ENCODE results near the gene INHBB. TPM values are rescaled to one million over a fixed set of nuclear protein-coding genes. Genes with fewer than 3 reads are reported as not detected.

INHBB gene
- total and polyA plus RNA-seq, 2 of the 4 experiments (the other 2 are of a cell fraction): 0.18 to 0.92 TPM

GRCh38 chr2:120317180-120317533 lies 28.8 kb upstream of the INHBB start:
- in situ Hi-C loops (cut with MboI; ENCODE audit: low sequenced_read_pairs): no loop called here
- ATAC-seq (ENCODE audit: low read depth): no peak
- Histone ChIP-seq H2BK120ac (ENCODE audit: low read depth, low read length) (no peak overlapping the region), H2AK5ac (ENCODE audit: low read depth, low read length) (no peak overlapping the region), H2AFZ (replicated peaks; ENCODE audit: low read length, poor library complexity) (no peak overlapping the region), H3K27ac (ENCODE audit: insufficient read depth, low read length) (no peak overlapping the region), H4K5ac (ENCODE audit: low read depth, low read length) (no peak overlapping the region), H2BK20ac (ENCODE audit: low read depth, low read length) (no peak overlapping the region), H4K8ac (ENCODE audit: low read depth in 2 of 2, low read length in 2 of 2) (no peak overlapping the region), H3K4me2 (ENCODE audit: low read depth, low read length) (no peak overlapping the region), H3K9me3 (ENCODE audit: control insufficient read depth, insufficient read depth, low read length) (no peaks in the 10 kb centered on the region), H3K9ac (ENCODE audit: low read depth, low read length) (no peak overlapping the region), H3K27me3 (ENCODE audit: control insufficient read depth, insufficient read depth, low read length) (peaks cover 32% of the 10 kb centered on the region), H3K4me1 (ENCODE audit: control insufficient read depth, insufficient read depth, low read length) (no peaks in the 10 kb centered on the region; the same call in 1 of the 2 replicates), H4K20me1 (ENCODE audit: insufficient read depth, low read length) (no peaks in the 10 kb centered on the region), H3K4ac (ENCODE audit: low read depth, low read length) (no peak overlapping the region), H2BK15ac (ENCODE audit: low read depth, low read length) (no peak overlapping the region), H3K9me1 (ENCODE audit: insufficient read depth, low read length) (no peaks in the 10 kb centered on the region), H3K79me1 (ENCODE audit: low read depth in 1 of 2, low read length in 2 of 2) (no peaks in the 10 kb centered on the region), H2BK5ac (ENCODE audit: low read depth, low read length, poor library complexity, severe bottlenecking) (no peak overlapping the region), H3K56ac (ENCODE audit: extremely low read depth, insufficient read depth, low read length) (no peak overlapping the region), H3K4me3 (ENCODE audit: insufficient read depth, low read depth, low read length) (no peak overlapping the region), H3K18ac (ENCODE audit: low read depth, low read length) (no peak overlapping the region), H3K36me3 (ENCODE audit: control insufficient read depth, insufficient read depth, low read length) (no peaks in the 10 kb centered on the region), H4K91ac (ENCODE audit: insufficient read depth, low read depth, low read length) (no peak overlapping the region), H2AK9ac (replicated peaks; ENCODE audit: low read depth, low read length, poor library complexity) (no peak overlapping the region), H3K14ac (replicated peaks; ENCODE audit: low read depth, low read length) (no peak overlapping the region), H3K23ac (ENCODE audit: low read depth, low read length) (no peak overlapping the region)
- no TSS peak for BruUV-seq (replicated peaks)
- ChIA-PET CTCF (interaction anchor here (0.6 kb wide), 1 partner anchor 495 kb away, joined by 3 read pairs; no protein-coding TSS in a partner anchor), POLR2A (ENCODE audit: unreplicated experiment) (no interaction called here)
- DNase-seq: no peak
- TF ChIP-seq CTCF (conservative IDR thresholded peaks at IDR 0.05; ENCODE audit: low read depth, low read length) (no peak), CEBPB (IDR thresholded peaks at IDR 0.05; ENCODE audit: low read depth, low read length) (no peak), RCOR1 (IDR thresholded peaks at IDR 0.05; ENCODE audit: insufficient replicate concordance, low read length) (no peak), POLR2A (IDR thresholded peaks at IDR 0.05; ENCODE audit: low read depth, low read length) (no peak), CHD1 (IDR thresholded peaks at IDR 0.05; ENCODE audit: low read depth, low read length) (no peak)
- TF ChIP-seq, protein P1, sequence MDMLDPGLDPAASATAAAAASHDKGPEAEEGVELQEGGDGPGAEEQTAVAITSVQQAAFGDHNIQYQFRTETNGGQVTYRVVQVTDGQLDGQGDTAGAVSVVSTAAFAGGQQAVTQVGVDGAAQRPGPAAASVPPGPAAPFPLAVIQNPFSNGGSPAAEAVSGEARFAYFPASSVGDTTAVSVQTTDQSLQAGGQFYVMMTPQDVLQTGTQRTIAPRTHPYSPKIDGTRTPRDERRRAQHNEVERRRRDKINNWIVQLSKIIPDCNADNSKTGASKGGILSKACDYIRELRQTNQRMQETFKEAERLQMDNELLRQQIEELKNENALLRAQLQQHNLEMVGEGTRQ (IDR thresholded peaks at IDR 0.05; ENCODE audit: low read depth, low read length): no peak
- TF ChIP-seq, protein P2, sequence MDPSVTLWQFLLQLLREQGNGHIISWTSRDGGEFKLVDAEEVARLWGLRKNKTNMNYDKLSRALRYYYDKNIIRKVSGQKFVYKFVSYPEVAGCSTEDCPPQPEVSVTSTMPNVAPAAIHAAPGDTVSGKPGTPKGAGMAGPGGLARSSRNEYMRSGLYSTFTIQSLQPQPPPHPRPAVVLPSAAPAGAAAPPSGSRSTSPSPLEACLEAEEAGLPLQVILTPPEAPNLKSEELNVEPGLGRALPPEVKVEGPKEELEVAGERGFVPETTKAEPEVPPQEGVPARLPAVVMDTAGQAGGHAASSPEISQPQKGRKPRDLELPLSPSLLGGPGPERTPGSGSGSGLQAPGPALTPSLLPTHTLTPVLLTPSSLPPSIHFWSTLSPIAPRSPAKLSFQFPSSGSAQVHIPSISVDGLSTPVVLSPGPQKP (IDR thresholded peaks at IDR 0.05; ENCODE audit: borderline replicate concordance, low read depth, low read length): no peak
- dilution Hi-C loops (cut with HindIII; ENCODE audit: low sequenced_read_pairs, unreplicated experiment): no loop called here
- intact Hi-C loops (cut with micrococcal nuclease): no loop called here

Measured in IMR-90 (cell line).